ENCODE data around the gene FGF21.
A peak's percentile ranks its signal among the peaks of the same experiment; 100 is the strongest.
"Not testable (repeated sequence)": the region's sequence is repeated elsewhere in the genome, so short reads cannot be mapped to it uniquely, and the experiment has no call there.

FGF21 gene

GRCh38 chr19:48770734-48771472 is 15.6 kb downstream of the FGF21 start:
- DNase-seq = no peak
- in situ Hi-C loops (cut with MboI; ENCODE audit: low pct_unique_long_range_greater_than_20kb, low sequenced_read_pairs) = no loop called here

- DNase-seq = no peak
- in situ Hi-C loops (cut with MboI; ENCODE audit: low pct_unique_long_range_greater_than_20kb, low sequenced_read_pairs) = no loop called here
Observed at GRCh38 chr19:48772503-48772953, 17.2 kb downstream of the FGF21 start.

- in situ Hi-C loops (cut with MboI; ENCODE audit: low pct_unique_long_range_greater_than_20kb, low sequenced_read_pairs) = no loop called here
- DNase-seq = no peak
Observed at GRCh38 chr19:48777139-48777538, 21.8 kb downstream of the FGF21 start.

GRCh38 chr19:48777720-48778119 is 22.4 kb downstream of the FGF21 start:
- in situ Hi-C loops (cut with MboI; ENCODE audit: low pct_unique_long_range_greater_than_20kb, low sequenced_read_pairs) = no loop called here
- no peak for DNase-seq

- no peak for DNase-seq
- in situ Hi-C loops (cut with MboI; ENCODE audit: low pct_unique_long_range_greater_than_20kb, low sequenced_read_pairs) = no loop called here
Observed at GRCh38 chr19:48779636-48780035, 24.3 kb downstream of the FGF21 start.

- peak; percentile 32 for DNase-seq
- in situ Hi-C loops (cut with MboI; ENCODE audit: low pct_unique_long_range_greater_than_20kb, low sequenced_read_pairs) = no loop called here
Observed at GRCh38 chr19:48780631-48781391, 25.5 kb downstream of the FGF21 start.

- in situ Hi-C loops (cut with MboI; ENCODE audit: low pct_unique_long_range_greater_than_20kb, low sequenced_read_pairs) = no loop called here
- no peak for DNase-seq
Observed at GRCh38 chr19:48784527-48784926, 29.2 kb downstream of the FGF21 start.

- DNase-seq = not testable (repeated sequence)
Observed at GRCh38 chr19:48786422-48786821, 31.1 kb downstream of the FGF21 start.

GRCh38 chr19:48787331-48787730 is 32.0 kb downstream of the FGF21 start:
- in situ Hi-C loops (cut with MboI; ENCODE audit: low pct_unique_long_range_greater_than_20kb, low sequenced_read_pairs); DNase-seq: not testable (repeated sequence)

More at GRCh38 chr19:48786422-48786821, 31.1 kb downstream of the FGF21 start:
- in situ Hi-C loops (cut with MboI; ENCODE audit: low pct_unique_long_range_greater_than_20kb, low sequenced_read_pairs) = not testable (repeated sequence)

GRCh38 chr19:48793271-48793670 is 37.9 kb downstream of the FGF21 start:
- DNase-seq = no peak
- in situ Hi-C loops (cut with MboI; ENCODE audit: low pct_unique_long_range_greater_than_20kb, low sequenced_read_pairs) = no loop called here

GRCh38 chr19:48794291-48794690 is 39.0 kb downstream of the FGF21 start:
- no peak for DNase-seq
- in situ Hi-C loops (cut with MboI; ENCODE audit: low pct_unique_long_range_greater_than_20kb, low sequenced_read_pairs) = no loop called here

- no peak for DNase-seq
- in situ Hi-C loops (cut with MboI; ENCODE audit: low pct_unique_long_range_greater_than_20kb, low sequenced_read_pairs) = no loop called here
Observed at GRCh38 chr19:48795055-48795684, 39.8 kb downstream of the FGF21 start.

GRCh38 chr19:48795685-48796070 is 40.4 kb downstream of the FGF21 start:
- in situ Hi-C loops (cut with MboI; ENCODE audit: low pct_unique_long_range_greater_than_20kb, low sequenced_read_pairs) = no loop called here
- no peak for DNase-seq

GRCh38 chr19:48796298-48797083 is 41.2 kb downstream of the FGF21 start:
- no peak for DNase-seq
- in situ Hi-C loops (cut with MboI; ENCODE audit: low pct_unique_long_range_greater_than_20kb, low sequenced_read_pairs) = no loop called here

GRCh38 chr19:48797103-48797502 is 41.8 kb downstream of the FGF21 start:
- in situ Hi-C loops (cut with MboI; ENCODE audit: low pct_unique_long_range_greater_than_20kb, low sequenced_read_pairs) = no loop called here
- no peak for DNase-seq

- no peak for DNase-seq
- in situ Hi-C loops (cut with MboI; ENCODE audit: low pct_unique_long_range_greater_than_20kb, low sequenced_read_pairs) = no loop called here
Observed at GRCh38 chr19:48798937-48799336, 43.6 kb downstream of the FGF21 start.

GRCh38 chr19:48799358-48800300 is 44.3 kb downstream of the FGF21 start:
- in situ Hi-C loops (cut with MboI; ENCODE audit: low pct_unique_long_range_greater_than_20kb, low sequenced_read_pairs) = no loop called here
- no peak for DNase-seq

- no peak for DNase-seq
- in situ Hi-C loops (cut with MboI; ENCODE audit: low pct_unique_long_range_greater_than_20kb, low sequenced_read_pairs) = no loop called here
Observed at GRCh38 chr19:48802623-48803022, 47.3 kb downstream of the FGF21 start.
